Osteoblast (primary cell): ENCODE results near the gene SRRM5. TPM values are rescaled to one million over a fixed set of nuclear protein-coding genes. Genes with fewer than 3 reads are reported as not detected.
"Not testable (repeated sequence)": the region's sequence is repeated elsewhere in the genome, so short reads cannot be mapped to it uniquely, and the experiment has no call there.

ENCODE experiments used
- DNase-seq: peaks from one replicate; pipeline ENCODE4 v3.0.0; 2011; ENCODE audit warnings: low spot score, mixed read lengths; ENCODE audit not compliant: insufficient read length; ENCODE audit errors: missing footprints
- H2AFZ ChIP-seq: 2 replicates; pipeline ENCODE4 v1.6.0; 2011; ENCODE audit warnings: mild to moderate bottlenecking, low read length
- H3K27ac ChIP-seq: 2 replicates; pipeline ENCODE4 v1.5.1; 2011; ENCODE audit warnings: mild to moderate bottlenecking, low read depth, low read length, moderate library complexity
- H3K27me3 ChIP-seq: 2 replicates; pipeline ENCODE4 v1.6.0; 2012; ENCODE audit warnings: mild to moderate bottlenecking, control low read depth, inconsistent platforms, low read length, moderate library complexity; ENCODE audit not compliant: insufficient read depth
- H3K36me3 ChIP-seq: 2 replicates; pipeline ENCODE4 v1.5.1; 2011; ENCODE audit warnings: mild to moderate bottlenecking, low read length, control low read depth, moderate library complexity; ENCODE audit not compliant: insufficient read depth
- H3K4me1 ChIP-seq: 2 replicates; pipeline ENCODE4 v1.5.1; 2011; ENCODE audit warnings: mild to moderate bottlenecking, low read length, control low read depth, moderate library complexity; ENCODE audit not compliant: insufficient read depth
- H3K4me2 ChIP-seq: 2 replicates; pipeline ENCODE4 v1.6.0; 2011; ENCODE audit warnings: mild to moderate bottlenecking, low read length; ENCODE audit not compliant: insufficient read depth
- H3K4me3 ChIP-seq: fragments of 200-600 bp; sonication (generic); 3 replicates; pipeline ENCODE4 v1.5.1; 2012; ENCODE audit warnings: mild to moderate bottlenecking, low read length, inconsistent platforms; ENCODE audit not compliant: insufficient read depth
- H3K79me2 ChIP-seq: 2 replicates; pipeline ENCODE4 v1.6.0; 2012; ENCODE audit warnings: mild to moderate bottlenecking, low read length, control low read depth, inconsistent platforms; ENCODE audit not compliant: insufficient read depth
- H3K9me3 ChIP-seq: 2 replicates; pipeline ENCODE4 v1.5.1; 2011; ENCODE audit warnings: low read depth, low read length, control low read depth
- H4K20me1 ChIP-seq: 2 replicates; pipeline ENCODE4 v1.6.0; 2012; ENCODE audit warnings: mild to moderate bottlenecking, low read length, control low read depth; ENCODE audit not compliant: insufficient read depth
- CTCF ChIP-seq: IDR thresholded peaks from 2 replicates; pipeline ENCODE4 v1.5.1; 2011; ENCODE audit warnings: mild to moderate bottlenecking, low read depth, low read length, moderate library complexity; ENCODE audit errors: extremely low read depth
- total RNA-seq: library from RNA; depleted of rRNA; stranded (reverse); fragments of >200 nt; gene quantifications from 2 replicates; pipeline ENCODE4 v1.2.3, GENCODE V29; 2012

The SRRM5 gene
- total RNA-seq, 1 donor: under 0.01 TPM

GRCh38 chr19:43633520-43633919 lies 21.6 kb downstream of the SRRM5 start:
- TF ChIP-seq CTCF: no peak
- Histone ChIP-seq H3K4me1 (peaks cover 24% of the 10 kb centered on the region), H3K4me2 (no peak overlapping the region)

GRCh38 chr19:43634068-43634467 lies 22.2 kb downstream of the SRRM5 start:
- Histone ChIP-seq H3K4me1 (peaks cover 24% of the 10 kb centered on the region), H3K27ac (no peak overlapping the region), H3K36me3 (no peaks in the 10 kb centered on the region), H3K27me3 (peaks cover 18% of the 10 kb centered on the region), H2AFZ (peak overlapping the region; percentile 37), H3K4me3 (no peak overlapping the region), H3K9me3 (no peaks in the 10 kb centered on the region), H4K20me1 (no peaks in the 10 kb centered on the region), H3K4me2 (peak overlapping the region; percentile 13), H3K79me2 (no peaks in the 10 kb centered on the region)
- no peak for TF ChIP-seq CTCF
- DNase-seq: no peak

More at GRCh38 chr19:43633520-43633919, 21.6 kb downstream of the SRRM5 start:
- no peaks in the 10 kb centered on the region for H3K36me3 ChIP-seq
- no peak overlapping the region for H3K27ac ChIP-seq
- no peak for DNase-seq
- no peak overlapping the region for H2AFZ ChIP-seq
- no peaks in the 10 kb centered on the region for H4K20me1 ChIP-seq
- no peaks in the 10 kb centered on the region for H3K9me3 ChIP-seq
- no peak overlapping the region for H3K4me3 ChIP-seq
- H3K27me3 ChIP-seq: peaks cover 13% of the 10 kb centered on the region
- no peaks in the 10 kb centered on the region for H3K79me2 ChIP-seq

GRCh38 chr19:43634506-43634871 lies 22.6 kb downstream of the SRRM5 start:
- Histone ChIP-seq H3K79me2 (no peaks in the 10 kb centered on the region), H3K9me3 (no peaks in the 10 kb centered on the region), H3K4me2 (peak overlapping the region; percentile 49), H3K27me3 (peaks cover 20% of the 10 kb centered on the region), H3K36me3 (no peaks in the 10 kb centered on the region), H3K4me1 (peaks cover 24% of the 10 kb centered on the region), H3K27ac (no peak overlapping the region), H3K4me3 (peak overlapping the region; percentile 40), H4K20me1 (no peaks in the 10 kb centered on the region), H2AFZ (peak overlapping the region; percentile 49)
- DNase-seq: no peak
- TF ChIP-seq CTCF: no peak

DNA sequence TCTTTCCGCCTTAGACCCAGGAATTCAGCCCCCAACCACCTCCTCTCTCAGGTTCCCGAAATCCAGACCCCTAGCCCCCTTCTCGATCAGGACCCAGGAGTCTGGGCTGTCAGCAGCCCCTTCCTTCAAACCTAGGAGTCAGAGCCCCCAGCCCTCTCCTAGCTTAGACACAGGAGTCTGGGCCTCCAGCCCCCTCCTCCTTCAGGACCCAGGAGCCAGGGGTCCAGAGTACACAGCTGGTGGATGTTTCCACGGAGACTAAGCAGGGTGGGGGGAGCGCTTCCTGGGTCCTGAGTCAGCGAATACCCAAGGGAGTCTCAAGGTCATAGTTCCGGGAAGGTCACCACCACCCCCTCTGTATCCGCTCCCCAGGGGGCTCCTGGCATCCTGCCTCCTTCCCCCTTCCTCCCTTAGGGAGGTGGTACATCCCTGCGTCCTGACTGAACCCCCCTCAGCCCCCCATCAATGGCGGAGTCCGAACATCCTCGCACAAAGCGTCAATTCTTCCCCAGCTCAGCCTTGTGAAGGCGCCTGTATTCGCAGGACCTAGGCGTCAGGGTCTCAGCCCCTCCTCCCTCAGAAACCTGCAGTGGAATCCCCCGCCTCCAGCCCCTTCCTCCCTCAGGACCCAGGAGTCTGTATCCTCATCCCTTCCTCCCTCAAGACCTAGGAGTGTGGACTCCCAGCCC lies 23.1 kb downstream of the SRRM5 start:
- Histone ChIP-seq H3K27me3 (peaks cover 23% of the 10 kb centered on the region), H4K20me1 (no peaks in the 10 kb centered on the region), H3K4me1 (peaks cover 24% of the 10 kb centered on the region), H3K4me3 (peak overlapping the region; percentile 40), H3K27ac (no peak overlapping the region), H3K9me3 (no peaks in the 10 kb centered on the region), H3K79me2 (no peaks in the 10 kb centered on the region), H3K36me3 (no peaks in the 10 kb centered on the region), H3K4me2 (peak overlapping the region; percentile 49), H2AFZ (peak overlapping the region; percentile 83)
- DNase-seq: no peak
- no peak for TF ChIP-seq CTCF

- H3K27ac ChIP-seq, H3K9me3 ChIP-seq, H3K36me3 ChIP-seq, DNase-seq, H3K79me2 ChIP-seq, H3K4me3 ChIP-seq, H4K20me1 ChIP-seq: not testable (repeated sequence)
- Histone ChIP-seq H3K27me3 (peaks cover 28% of the 10 kb centered on the region), H3K4me2 (peak overlapping the region; percentile 49), H2AFZ (peak overlapping the region; percentile 83), H3K4me1 (peaks cover 24% of the 10 kb centered on the region)
Measured at GRCh38 chr19:43635561-43635940, 23.7 kb downstream of the SRRM5 start.
